K562 (cell line): ENCODE data around the gene IRF2BP2. TPM values are rescaled to one million over a fixed set of nuclear protein-coding genes. Genes with fewer than 3 reads are reported as not detected.

ENCODE experiments used
- DDX20 ChIP-seq: fragments of 450-650 bp; IDR thresholded peaks from 2 replicates; pipeline ENCODE4 v1.6.1; 2016; ENCODE audit warnings: missing genetic modification characterization, low read depth, mild to moderate bottlenecking, missing compliant biosample characterization, moderate library complexity
- DMBX1 ChIP-seq: fragments of 250-450 bp; sonication (Bioruptor Pico); IDR thresholded peaks from 2 replicates; pipeline ENCODE4 v1.8.0; 2022; ENCODE audit warnings: inconsistent platforms, mild to moderate bottlenecking, moderate library complexity, borderline replicate concordance
- DPF2 ChIP-seq: fragments of 450-650 bp; IDR thresholded peaks from 2 replicates; pipeline ENCODE4 v1.6.1; 2016
- ILF3 ChIP-seq: fragments of 450-650 bp; IDR thresholded peaks from 2 replicates; pipeline ENCODE4 v1.6.1; 2018; ENCODE audit warnings: antibody characterized with exemption, mild to moderate bottlenecking, moderate library complexity, borderline replicate concordance
- NR2C1 ChIP-seq, 2 experiments: fragments of 450-650 bp; IDR thresholded peaks; 2 replicates each; pipeline ENCODE4 v1.6.1; 2017; ENCODE audit warnings: mild to moderate bottlenecking in 2 of 2, antibody characterized with exemption in 1 of 2, inconsistent platforms in 1 of 2, missing compliant biosample characterization in 1 of 2, missing genetic modification characterization in 1 of 2
- PHB2 ChIP-seq: fragments of 450-650 bp; IDR thresholded peaks from 2 replicates; pipeline ENCODE4 v1.6.1; 2017; ENCODE audit warnings: low read depth
- POLR2A ChIP-seq: fragments of 450-650 bp; conservative IDR thresholded peaks from 2 replicates; pipeline ENCODE4 v1.6.1; 2016
- POLR2B ChIP-seq: fragments of 450-650 bp; IDR thresholded peaks from 2 replicates; pipeline ENCODE4 v1.6.1; 2018; ENCODE audit warnings: low read depth; ENCODE audit not compliant: partially characterized antibody
- SAP30 ChIP-seq: fragments of 200-600 bp; sonication (generic); IDR thresholded peaks from 2 replicates; pipeline ENCODE4 v1.6.1; 2012; ENCODE audit warnings: borderline replicate concordance, low read depth, mild to moderate bottlenecking, moderate library complexity, low read length, control low read depth, inconsistent platforms; ENCODE audit not compliant: insufficient read depth, poor library complexity, severe bottlenecking
- TCFL5 ChIP-seq: fragments of 250-450 bp; sonication (Bioruptor Pico); conservative IDR thresholded peaks from 2 replicates; pipeline ENCODE4 v1.6.1; 2021; ENCODE audit warnings: mild to moderate bottlenecking, moderate library complexity, matching md5 sums
- ZNF384 ChIP-seq: IDR thresholded peaks from 2 replicates; pipeline ENCODE4 v1.6.1; 2012; ENCODE audit warnings: low read depth, low read length, improper control_type of control experiment
- ZNF589 ChIP-seq: fragments of 200-800 bp; sonication (Bioruptor generic); IDR thresholded peaks from 2 replicates; pipeline ENCODE4 v1.6.1; 2016; ENCODE audit warnings: low read depth, missing genetic modification characterization, missing compliant biosample characterization
- polyA plus RNA-seq, 8 experiments: library from polyadenylated mRNA; depleted of rRNA in 4 of 8; stranded (reverse) in 5 of 8; unstranded in 3 of 8; fragments of >200 nt; fragmentation: Nextera tagmentation in 2 of 8; fragmentation: Illumina TruSeq in 1 of 8; extraction: Ambion mirVana in 2 of 8; extraction: Trizol in 1 of 8; gene quantifications; 2 replicates each; pipeline versions ENCODE4 v1.2.1 to v1.2.3, GENCODE V29; 2011 to 2014; ENCODE audit warnings: inconsistent platforms in 1 of 8, missing spikeins in 1 of 8
- total RNA-seq, 7 experiments: library from RNA; depleted of rRNA in 6 of 7; stranded (reverse); fragments of >200 nt in 6 of 7; fragmentation: Illumina TruSeq in 2 of 7; extraction: Trizol in 2 of 7; gene quantifications; 2 replicates each; pipeline versions ENCODE4 v1.2.1 to v1.2.3, GENCODE V29; 2011 to 2021; ENCODE audit warnings: low replicate concordance in 1 of 7
- TF ChIP-seq, protein P1 (sequence below): fragments of 200-800 bp; sonication (Bioruptor generic); IDR thresholded peaks from 2 replicates; pipeline ENCODE4 v1.6.1; 2017; ENCODE audit warnings: missing genetic modification characterization, missing compliant biosample characterization
- TF ChIP-seq, protein P2 (sequence below): sonication (generic); formaldehyde crosslinking; IDR thresholded peaks from 2 replicates; pipeline ENCODE4 v1.5.0; 2020; ENCODE audit warnings: missing genetic modification reagents
- TF ChIP-seq, protein P3 (sequence below): sonication (generic); formaldehyde crosslinking; IDR thresholded peaks from 2 replicates; pipeline ENCODE4 v1.9.0; 2022; ENCODE audit warnings: mild to moderate bottlenecking, missing genetic modification reagents
- TF ChIP-seq, protein P4 (sequence below): fragments of 450-650 bp; formaldehyde crosslinking; IDR thresholded peaks from 2 replicates; pipeline ENCODE4 v1.4.0; 2020; ENCODE audit warnings: mild to moderate bottlenecking, moderate library complexity
- TF ChIP-seq, protein P5 (sequence below), 2 experiments: fragments of 150-350 bp in 1 of 2; IDR thresholded peaks; 2 replicates each; pipeline ENCODE4 v1.6.1; 2012 to 2016; ENCODE audit warnings: low read depth in 2 of 2, low read length in 2 of 2, mild to moderate bottlenecking in 1 of 2, moderate library complexity in 1 of 2

The IRF2BP2 gene
- total and polyA plus RNA-seq, 9 of the 15 experiments (the other 6 are each of a cell fraction or from before 2014, with no cell fraction given), result 7.7 to 68.6 (median 22.1) TPM

DNA sequence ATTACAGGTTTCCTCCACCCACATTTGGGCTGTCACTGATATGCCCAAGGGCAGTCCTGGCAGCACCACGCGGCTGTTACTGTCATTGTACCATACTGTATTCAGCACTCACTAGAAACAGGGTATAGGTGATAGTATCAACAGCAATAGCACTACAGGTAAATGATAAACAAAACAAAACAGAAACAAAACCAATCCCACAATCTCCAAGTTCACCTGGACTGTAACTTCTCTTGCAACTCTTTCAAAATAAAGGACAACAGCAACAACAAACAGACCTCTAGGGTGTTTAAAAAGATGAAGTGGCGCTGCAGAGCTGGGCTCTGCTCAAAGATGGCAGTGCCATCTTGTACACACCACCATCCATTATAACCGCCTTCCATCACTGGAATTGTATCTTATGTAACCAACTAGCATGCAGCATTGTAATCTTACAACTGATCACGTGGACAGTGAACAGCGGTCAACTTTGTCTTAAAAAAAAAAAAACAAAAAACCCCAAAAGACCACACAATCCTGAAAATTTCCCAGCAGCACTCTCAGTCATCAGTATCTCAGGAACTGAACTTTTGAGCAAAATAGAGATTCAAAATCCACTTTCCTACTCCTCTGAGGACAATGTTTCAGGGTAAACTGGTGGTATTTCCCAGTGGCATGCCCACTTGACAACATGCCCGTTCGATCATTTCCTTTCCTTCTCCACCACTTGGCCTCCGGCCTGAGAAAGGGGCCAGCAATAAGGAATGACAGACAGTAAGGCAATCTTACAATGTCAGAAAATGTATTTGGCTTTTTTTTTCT is 3.8 kb downstream of the IRF2BP2 start (continued):
- TF ChIP-seq ILF3, result no peak
- TF ChIP-seq, protein P1, sequence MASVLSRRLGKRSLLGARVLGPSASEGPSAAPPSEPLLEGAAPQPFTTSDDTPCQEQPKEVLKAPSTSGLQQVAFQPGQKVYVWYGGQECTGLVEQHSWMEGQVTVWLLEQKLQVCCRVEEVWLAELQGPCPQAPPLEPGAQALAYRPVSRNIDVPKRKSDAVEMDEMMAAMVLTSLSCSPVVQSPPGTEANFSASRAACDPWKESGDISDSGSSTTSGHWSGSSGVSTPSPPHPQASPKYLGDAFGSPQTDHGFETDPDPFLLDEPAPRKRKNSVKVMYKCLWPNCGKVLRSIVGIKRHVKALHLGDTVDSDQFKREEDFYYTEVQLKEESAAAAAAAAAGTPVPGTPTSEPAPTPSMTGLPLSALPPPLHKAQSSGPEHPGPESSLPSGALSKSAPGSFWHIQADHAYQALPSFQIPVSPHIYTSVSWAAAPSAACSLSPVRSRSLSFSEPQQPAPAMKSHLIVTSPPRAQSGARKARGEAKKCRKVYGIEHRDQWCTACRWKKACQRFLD (CRISPR knock-in tag), result 0 out of 2 replicates have a peak, but pooled peaks have one; percentile 37
- TF ChIP-seq DMBX1 (CRISPR knock-in tag), result peak; percentile 26; the same call in 1 of the 2 replicates
- peak; percentile 45 for TF ChIP-seq SAP30
- peak; percentile 34; the same call in 1 of the 2 replicates for TF ChIP-seq POLR2A
- TF ChIP-seq PHB2, result no peak
- TF ChIP-seq, protein P2, sequence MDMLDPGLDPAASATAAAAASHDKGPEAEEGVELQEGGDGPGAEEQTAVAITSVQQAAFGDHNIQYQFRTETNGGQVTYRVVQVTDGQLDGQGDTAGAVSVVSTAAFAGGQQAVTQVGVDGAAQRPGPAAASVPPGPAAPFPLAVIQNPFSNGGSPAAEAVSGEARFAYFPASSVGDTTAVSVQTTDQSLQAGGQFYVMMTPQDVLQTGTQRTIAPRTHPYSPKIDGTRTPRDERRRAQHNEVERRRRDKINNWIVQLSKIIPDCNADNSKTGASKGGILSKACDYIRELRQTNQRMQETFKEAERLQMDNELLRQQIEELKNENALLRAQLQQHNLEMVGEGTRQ, result peak; percentile 70
- peak; percentile 63; the same call in 1 of the 2 replicates for TF ChIP-seq ZNF384
- TF ChIP-seq, protein P3, sequence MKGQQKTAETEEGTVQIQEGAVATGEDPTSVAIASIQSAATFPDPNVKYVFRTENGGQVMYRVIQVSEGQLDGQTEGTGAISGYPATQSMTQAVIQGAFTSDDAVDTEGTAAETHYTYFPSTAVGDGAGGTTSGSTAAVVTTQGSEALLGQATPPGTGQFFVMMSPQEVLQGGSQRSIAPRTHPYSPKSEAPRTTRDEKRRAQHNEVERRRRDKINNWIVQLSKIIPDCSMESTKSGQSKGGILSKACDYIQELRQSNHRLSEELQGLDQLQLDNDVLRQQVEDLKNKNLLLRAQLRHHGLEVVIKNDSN (CRISPR knock-in tag), result peak; percentile 72
- TF ChIP-seq DPF2, result peak; percentile 30; the same call in 1 of the 2 replicates
- 0 out of 2 replicates have a peak, but pooled peaks have one; percentile 29 for TF ChIP-seq TCFL5 (CRISPR knock-in tag)
- TF ChIP-seq DDX20 (tag), result 0 out of 2 replicates have a peak, but pooled peaks have one; percentile 50
- peak; percentile 74; the same call in 1 of the 2 replicates for TF ChIP-seq ZNF589 (CRISPR knock-in tag)
- TF ChIP-seq, protein P4, sequence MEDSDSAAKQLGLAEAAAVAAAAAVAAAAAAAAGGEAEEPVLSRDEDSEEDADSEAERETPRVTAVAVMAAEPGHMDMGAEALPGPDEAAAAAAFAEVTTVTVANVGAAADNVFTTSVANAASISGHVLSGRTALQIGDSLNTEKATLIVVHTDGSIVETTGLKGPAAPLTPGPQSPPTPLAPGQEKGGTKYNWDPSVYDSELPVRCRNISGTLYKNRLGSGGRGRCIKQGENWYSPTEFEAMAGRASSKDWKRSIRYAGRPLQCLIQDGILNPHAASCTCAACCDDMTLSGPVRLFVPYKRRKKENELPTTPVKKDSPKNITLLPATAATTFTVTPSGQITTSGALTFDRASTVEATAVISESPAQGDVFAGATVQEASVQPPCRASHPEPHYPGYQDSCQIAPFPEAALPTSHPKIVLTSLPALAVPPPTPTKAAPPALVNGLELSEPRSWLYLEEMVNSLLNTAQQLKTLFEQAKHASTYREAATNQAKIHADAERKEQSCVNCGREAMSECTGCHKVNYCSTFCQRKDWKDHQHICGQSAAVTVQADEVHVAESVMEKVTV (CRISPR knock-in tag), result 0 out of 2 replicates have a peak, but pooled peaks have one; percentile 33
- no peak for TF ChIP-seq NR2C1 (IDR thresholded peaks at IDR 0.05)
- TF ChIP-seq NR2C1 (tag; IDR thresholded peaks at IDR 0.05), result peak; percentile 8; the same call in 1 of the 2 replicates
- TF ChIP-seq POLR2B, result peak; percentile 50
- TF ChIP-seq, protein P5, sequence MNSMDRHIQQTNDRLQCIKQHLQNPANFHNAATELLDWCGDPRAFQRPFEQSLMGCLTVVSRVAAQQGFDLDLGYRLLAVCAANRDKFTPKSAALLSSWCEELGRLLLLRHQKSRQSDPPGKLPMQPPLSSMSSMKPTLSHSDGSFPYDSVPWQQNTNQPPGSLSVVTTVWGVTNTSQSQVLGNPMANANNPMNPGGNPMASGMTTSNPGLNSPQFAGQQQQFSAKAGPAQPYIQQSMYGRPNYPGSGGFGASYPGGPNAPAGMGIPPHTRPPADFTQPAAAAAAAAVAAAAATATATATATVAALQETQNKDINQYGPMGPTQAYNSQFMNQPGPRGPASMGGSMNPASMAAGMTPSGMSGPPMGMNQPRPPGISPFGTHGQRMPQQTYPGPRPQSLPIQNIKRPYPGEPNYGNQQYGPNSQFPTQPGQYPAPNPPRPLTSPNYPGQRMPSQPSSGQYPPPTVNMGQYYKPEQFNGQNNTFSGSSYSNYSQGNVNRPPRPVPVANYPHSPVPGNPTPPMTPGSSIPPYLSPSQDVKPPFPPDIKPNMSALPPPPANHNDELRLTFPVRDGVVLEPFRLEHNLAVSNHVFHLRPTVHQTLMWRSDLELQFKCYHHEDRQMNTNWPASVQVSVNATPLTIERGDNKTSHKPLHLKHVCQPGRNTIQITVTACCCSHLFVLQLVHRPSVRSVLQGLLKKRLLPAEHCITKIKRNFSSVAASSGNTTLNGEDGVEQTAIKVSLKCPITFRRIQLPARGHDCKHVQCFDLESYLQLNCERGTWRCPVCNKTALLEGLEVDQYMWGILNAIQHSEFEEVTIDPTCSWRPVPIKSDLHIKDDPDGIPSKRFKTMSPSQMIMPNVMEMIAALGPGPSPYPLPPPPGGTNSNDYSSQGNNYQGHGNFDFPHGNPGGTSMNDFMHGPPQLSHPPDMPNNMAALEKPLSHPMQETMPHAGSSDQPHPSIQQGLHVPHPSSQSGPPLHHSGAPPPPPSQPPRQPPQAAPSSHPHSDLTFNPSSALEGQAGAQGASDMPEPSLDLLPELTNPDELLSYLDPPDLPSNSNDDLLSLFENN (IDR thresholded peaks at IDR 0.05; ENCODE audit: low read depth in 2 of 2, low read length in 2 of 2), result 0 out of 4 replicates have a peak, but pooled peaks of 1 of the 2 experiments have one; percentile 21
